ENCODE results near the gene KCNK15.

DNA sequence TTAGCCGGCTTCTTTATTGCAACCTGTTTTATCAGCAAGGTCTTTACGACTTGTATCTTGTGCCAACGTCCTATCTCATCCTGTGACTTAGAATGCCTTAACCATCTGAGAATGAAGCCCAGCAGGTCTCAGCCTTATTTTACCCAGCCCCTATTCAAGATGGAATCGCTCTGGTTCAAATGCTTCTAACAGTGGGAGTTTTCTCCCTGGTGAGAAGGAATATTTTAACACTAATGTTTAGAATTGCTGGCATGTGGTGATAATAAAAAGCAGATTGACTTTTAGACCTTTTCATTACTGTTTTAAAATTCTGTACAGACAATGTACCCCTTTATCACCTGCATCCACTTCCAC is 9.9 kb upstream of the KCNK15 start:
- TF ChIP-seq POLR2A (IDR thresholded peaks at IDR 0.05) (no peak), CTCF (IDR thresholded peaks at IDR 0.05) (no peak)
